Activated CD8-positive, alpha-beta memory T cell treated with anti-CD3 and anti-CD28 coated beads, Interleukin-2, amount 50 U/mL, for 1 hour (primary cell): ENCODE results near the gene NHLH1.

Source experiments
- DNase-seq: peaks from one replicate; pipeline ENCODE4 v3.0.0-alpha.2; 2020; ENCODE audit errors: extremely low read depth

Gene NHLH1

GRCh38 chr1:160359559-160360226 lies 7.2 kb upstream of the NHLH1 start:
- DNase-seq: no peak

- DNase-seq: no peak
These were observed 6.6 kb upstream of the NHLH1 start for GRCh38 chr1:160360227-160360695.

- DNase-seq: no peak
These were observed 5.7 kb upstream of the NHLH1 start for GRCh38 chr1:160361199-160361598.

- no peak for DNase-seq
These were observed 5.1 kb upstream of the NHLH1 start for GRCh38 chr1:160361814-160362167.

- DNase-seq: no peak
These were observed 4.5 kb upstream of the NHLH1 start for GRCh38 chr1:160362168-160362957.

- DNase-seq: no peak
These were observed 3.9 kb upstream of the NHLH1 start for GRCh38 chr1:160363010-160363409.

- no peak for DNase-seq
These were observed 2.7 kb upstream of the NHLH1 start for GRCh38 chr1:160363951-160364735.

- DNase-seq: no peak
These were observed 1.5 kb upstream of the NHLH1 start for GRCh38 chr1:160365325-160365724.

GRCh38 chr1:160367516-160367900 lies 637 bp downstream of the NHLH1 start:
- no peak for DNase-seq

- DNase-seq: no peak
These were observed 1.4 kb downstream of the NHLH1 start for GRCh38 chr1:160367934-160368923.

GRCh38 chr1:160369087-160369486 lies 2.2 kb downstream of the NHLH1 start:
- no peak for DNase-seq

GRCh38 chr1:160370561-160371345 lies 3.9 kb downstream of the NHLH1 start:
- no peak for DNase-seq

GRCh38 chr1:160371346-160371631 lies 4.4 kb downstream of the NHLH1 start:
- DNase-seq: no peak

- no peak for DNase-seq
These were observed 4.9 kb downstream of the NHLH1 start for GRCh38 chr1:160371756-160372155.

GRCh38 chr1:160373696-160374095 lies 6.8 kb downstream of the NHLH1 start:
- DNase-seq: no peak

- no peak for DNase-seq
These were observed 7.6 kb downstream of the NHLH1 start for GRCh38 chr1:160374306-160375110.

GRCh38 chr1:160375788-160376524 lies 9.1 kb downstream of the NHLH1 start:
- no peak for DNase-seq

- no peak for DNase-seq
These were observed 9.8 kb downstream of the NHLH1 start for GRCh38 chr1:160376525-160377131.
